HG03060 (cell line): ENCODE data around the gene RAB8B.
"Not testable (repeated sequence)": the region's sequence is repeated elsewhere in the genome, so short reads cannot be mapped to it uniquely, and the experiment has no call there.

Experiments used
- ATAC-seq: cut with Tn5 transposase; IDR thresholded peaks from one replicate; pipeline ENCODE4 v1.9.1; 2021; ENCODE audit warnings: low read depth, moderate number of reproducible peaks; ENCODE audit not compliant: unreplicated experiment

The RAB8B gene

GRCh38 chr15:63203451-63204090 is 14.2 kb downstream of the RAB8B start:
- ATAC-seq: no peak

GRCh38 chr15:63206079-63206478 is 16.7 kb downstream of the RAB8B start:
- ATAC-seq: no peak

- ATAC-seq: not testable (repeated sequence)
Measured at GRCh38 chr15:63208824-63209223, 19.4 kb downstream of the RAB8B start.

- no peak for ATAC-seq
Measured at GRCh38 chr15:63210151-63211091, 21.0 kb downstream of the RAB8B start.

- ATAC-seq: no peak
Measured at GRCh38 chr15:63211092-63211490, 21.7 kb downstream of the RAB8B start.

GRCh38 chr15:63211549-63211948 is 22.1 kb downstream of the RAB8B start:
- no peak for ATAC-seq

GRCh38 chr15:63212050-63213004 is 22.9 kb downstream of the RAB8B start:
- no peak for ATAC-seq

GRCh38 chr15:63218100-63218808 is 28.8 kb downstream of the RAB8B start:
- no peak for ATAC-seq

- ATAC-seq: no peak
Measured at GRCh38 chr15:63219196-63219710, 29.8 kb downstream of the RAB8B start.

- no peak for ATAC-seq
Measured at GRCh38 chr15:63221346-63221745, 31.9 kb downstream of the RAB8B start.

- no peak for ATAC-seq
Measured at GRCh38 chr15:63223463-63223862, 34.1 kb downstream of the RAB8B start.

GRCh38 chr15:63225381-63225780 is 36.0 kb downstream of the RAB8B start:
- no peak for ATAC-seq

- no peak for ATAC-seq
Measured at GRCh38 chr15:63226155-63226883, 36.9 kb downstream of the RAB8B start.

- no peak for ATAC-seq
Measured at GRCh38 chr15:63226966-63227401, 37.6 kb downstream of the RAB8B start.

- no peak for ATAC-seq
Measured at GRCh38 chr15:63227689-63228088, 38.3 kb downstream of the RAB8B start.

GRCh38 chr15:63231206-63231605 is 41.8 kb downstream of the RAB8B start:
- ATAC-seq: no peak

- ATAC-seq: no peak
Measured at GRCh38 chr15:63231706-63232105, 42.3 kb downstream of the RAB8B start.

GRCh38 chr15:63232405-63232804 is 43.0 kb downstream of the RAB8B start:
- ATAC-seq: no peak

- ATAC-seq: no peak
Measured at GRCh38 chr15:63232943-63233342, 43.5 kb downstream of the RAB8B start.
